Prostate gland (tissue), 2 donors: ENCODE results near the gene MDFIC2.

Experiments
- POLR2A ChIP-seq: fragments of 450-650 bp; IDR thresholded peaks from one replicate; pipeline ENCODE4 v1.6.1; 2016; ENCODE audit warnings: antibody characterized with exemption, mild to moderate bottlenecking
- POLR2AphosphoS5 ChIP-seq: sonication (generic); formaldehyde crosslinking; IDR thresholded peaks from one replicate; pipeline ENCODE4 v1.6.1; 2017; ENCODE audit warnings: antibody characterized with exemption
- TF ChIP-seq, protein P1 (sequence below), 4 experiments: fragments of 200-600 bp in 2 of 4; fragments of 450-650 bp in 2 of 4; sonication (generic) in 2 of 4; IDR thresholded peaks; 1 replicate in 3 of 4; 2 replicates in 1 of 4; pipeline ENCODE4 v1.5.1; 2016 to 2019; ENCODE audit warnings: antibody characterized with exemption in 4 of 4, mild to moderate bottlenecking in 2 of 4, moderate library complexity in 2 of 4

DNA sequence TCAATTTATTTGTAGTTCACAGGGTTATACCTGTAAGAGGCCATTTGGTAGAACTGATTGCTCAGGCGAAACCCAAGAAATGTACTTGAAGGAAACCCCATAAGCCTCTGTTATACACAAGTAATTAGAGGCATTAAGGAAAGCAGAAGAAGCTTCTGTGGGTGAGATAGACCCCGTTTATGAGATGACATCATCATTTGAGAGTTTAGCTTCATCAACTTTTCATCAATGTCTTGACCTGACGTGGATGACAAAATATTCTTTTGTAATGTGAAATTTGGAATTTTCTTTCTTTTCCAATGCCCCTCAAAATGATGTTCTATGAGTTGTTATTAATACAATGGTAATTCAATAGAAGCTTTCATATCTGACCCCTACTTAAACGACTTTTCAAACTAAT is 136.2 kb downstream of the MDFIC2 start:
- TF ChIP-seq, protein P1, sequence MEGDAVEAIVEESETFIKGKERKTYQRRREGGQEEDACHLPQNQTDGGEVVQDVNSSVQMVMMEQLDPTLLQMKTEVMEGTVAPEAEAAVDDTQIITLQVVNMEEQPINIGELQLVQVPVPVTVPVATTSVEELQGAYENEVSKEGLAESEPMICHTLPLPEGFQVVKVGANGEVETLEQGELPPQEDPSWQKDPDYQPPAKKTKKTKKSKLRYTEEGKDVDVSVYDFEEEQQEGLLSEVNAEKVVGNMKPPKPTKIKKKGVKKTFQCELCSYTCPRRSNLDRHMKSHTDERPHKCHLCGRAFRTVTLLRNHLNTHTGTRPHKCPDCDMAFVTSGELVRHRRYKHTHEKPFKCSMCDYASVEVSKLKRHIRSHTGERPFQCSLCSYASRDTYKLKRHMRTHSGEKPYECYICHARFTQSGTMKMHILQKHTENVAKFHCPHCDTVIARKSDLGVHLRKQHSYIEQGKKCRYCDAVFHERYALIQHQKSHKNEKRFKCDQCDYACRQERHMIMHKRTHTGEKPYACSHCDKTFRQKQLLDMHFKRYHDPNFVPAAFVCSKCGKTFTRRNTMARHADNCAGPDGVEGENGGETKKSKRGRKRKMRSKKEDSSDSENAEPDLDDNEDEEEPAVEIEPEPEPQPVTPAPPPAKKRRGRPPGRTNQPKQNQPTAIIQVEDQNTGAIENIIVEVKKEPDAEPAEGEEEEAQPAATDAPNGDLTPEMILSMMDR (IDR thresholded peaks at IDR 0.05) = no peak
- TF ChIP-seq POLR2A = no peak
- no peak for TF ChIP-seq POLR2AphosphoS5
